Germinal center (tissue), 1 donor: ENCODE measurements around the gene RTL5.

ENCODE experiments used
- DNase-seq: peaks from one replicate; pipeline ENCODE4 v3.0.0; 2012; ENCODE audit warnings: mixed read lengths, low spot score

Gene RTL5

DNA sequence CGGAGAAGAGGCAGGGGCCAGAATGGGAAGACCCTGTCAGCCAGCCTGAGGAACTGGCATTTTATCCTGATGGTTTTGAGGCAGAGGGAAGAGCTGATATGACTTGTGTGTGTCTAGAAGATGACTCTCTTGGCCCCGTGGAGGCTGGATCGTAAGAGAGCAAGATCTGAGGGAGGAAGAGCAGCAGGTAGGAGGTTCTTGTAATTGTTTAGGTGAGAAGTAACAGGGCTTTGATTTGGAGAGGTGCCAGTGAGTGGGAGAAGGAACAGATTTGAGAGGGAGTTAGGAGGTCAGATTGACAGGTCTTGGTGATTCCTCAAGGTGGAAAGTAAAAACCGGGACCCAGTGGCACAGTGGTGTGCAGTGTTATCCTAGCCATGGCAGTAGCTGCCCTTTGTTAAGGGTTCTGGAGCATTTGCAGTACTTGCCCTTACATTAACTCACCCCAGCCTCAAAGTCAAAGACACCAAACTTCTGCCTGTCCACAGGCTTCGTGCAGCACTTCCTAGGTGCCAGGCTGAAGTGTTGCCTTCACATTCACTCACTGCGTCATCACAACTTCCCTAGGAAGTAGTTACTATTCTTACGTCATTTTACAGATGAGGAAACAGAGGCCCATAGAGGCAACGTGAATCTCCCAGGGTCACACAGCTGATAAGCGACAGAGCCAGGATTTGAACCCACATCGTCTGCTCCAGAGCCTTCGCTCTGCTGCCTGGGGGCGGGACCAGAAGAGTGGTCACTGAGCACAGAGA lies 23.7 kb downstream of the RTL5 start:
- DNase-seq: no peak

DNA sequence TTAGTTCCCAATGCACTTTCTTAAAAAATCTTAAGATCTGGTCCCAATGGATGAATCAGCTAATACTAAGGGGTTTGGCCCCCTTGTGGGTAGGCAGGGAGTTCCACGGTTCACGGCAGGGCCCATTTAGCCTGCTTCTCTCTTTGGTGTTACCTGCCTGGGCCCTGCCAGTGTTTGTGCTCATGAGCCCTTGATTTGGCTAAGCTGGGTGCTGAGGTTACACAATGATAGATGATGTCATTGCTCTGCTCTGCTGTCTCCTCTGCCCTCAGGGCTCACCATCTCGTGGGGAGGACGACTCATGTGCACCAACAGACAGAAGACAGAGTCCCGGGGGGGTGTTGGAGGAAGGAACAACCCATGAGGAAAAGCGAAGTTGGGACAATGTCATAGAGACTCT lies 24.4 kb downstream of the RTL5 start:
- no peak for DNase-seq

DNA sequence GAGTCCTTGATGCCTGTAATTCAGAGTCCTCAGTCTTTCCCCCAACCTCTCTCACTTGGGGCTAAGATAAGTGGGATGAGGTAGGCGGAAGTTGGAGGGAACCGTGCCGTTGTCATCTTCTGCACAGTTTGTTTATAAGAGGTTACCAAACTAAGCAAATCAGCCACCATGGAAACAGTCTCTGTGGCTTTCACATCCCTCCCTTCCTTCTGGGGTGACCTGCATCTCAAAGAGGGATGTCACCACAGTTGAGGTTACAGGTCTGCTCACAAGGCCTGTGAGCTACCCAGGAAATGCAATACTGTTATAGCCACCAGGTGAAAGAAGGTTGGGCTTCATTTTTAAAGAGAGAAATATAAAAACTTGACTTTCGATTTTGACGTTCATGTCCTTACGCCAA lies 26.3 kb downstream of the RTL5 start:
- no peak for DNase-seq

DNA sequence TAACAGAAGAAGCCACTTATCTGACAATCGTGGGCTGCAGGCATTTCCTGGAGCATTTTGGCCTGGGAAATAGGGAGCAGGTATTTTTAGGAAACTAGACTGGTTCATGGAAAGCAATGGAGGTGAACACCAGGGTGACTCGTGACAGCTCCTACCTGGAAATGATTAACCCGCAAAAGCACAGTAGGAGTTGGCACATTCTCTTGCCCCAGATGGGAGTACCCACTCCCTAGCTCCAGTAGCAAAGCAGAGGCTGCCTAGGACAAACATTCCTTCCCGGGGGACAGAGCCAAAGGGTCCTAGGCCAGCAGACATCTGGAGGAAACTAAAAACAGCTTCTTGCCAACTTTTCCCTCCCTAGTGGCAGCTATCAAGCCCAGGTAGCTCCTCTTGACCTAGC lies 29.0 kb downstream of the RTL5 start:
- DNase-seq: no peak

DNA sequence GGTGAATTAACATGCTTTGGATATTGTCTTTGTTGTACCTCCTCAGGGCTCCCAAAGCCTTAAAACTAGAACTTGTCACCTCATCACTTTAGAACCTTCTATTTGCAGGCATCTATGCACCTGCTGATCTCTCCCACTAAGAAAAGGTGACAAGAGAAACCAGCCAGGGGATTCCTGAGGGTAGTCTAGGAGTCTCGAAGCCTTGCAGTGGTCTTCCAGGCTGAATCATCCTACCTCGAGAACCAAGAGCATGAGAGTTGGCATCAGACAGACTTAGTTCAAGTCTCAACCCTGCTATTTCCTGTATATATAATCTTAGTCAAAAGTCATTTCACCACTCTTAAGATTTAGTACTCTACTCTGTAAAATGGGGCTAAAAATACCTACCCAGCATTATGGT lies 29.6 kb downstream of the RTL5 start:
- no peak for DNase-seq

DNA sequence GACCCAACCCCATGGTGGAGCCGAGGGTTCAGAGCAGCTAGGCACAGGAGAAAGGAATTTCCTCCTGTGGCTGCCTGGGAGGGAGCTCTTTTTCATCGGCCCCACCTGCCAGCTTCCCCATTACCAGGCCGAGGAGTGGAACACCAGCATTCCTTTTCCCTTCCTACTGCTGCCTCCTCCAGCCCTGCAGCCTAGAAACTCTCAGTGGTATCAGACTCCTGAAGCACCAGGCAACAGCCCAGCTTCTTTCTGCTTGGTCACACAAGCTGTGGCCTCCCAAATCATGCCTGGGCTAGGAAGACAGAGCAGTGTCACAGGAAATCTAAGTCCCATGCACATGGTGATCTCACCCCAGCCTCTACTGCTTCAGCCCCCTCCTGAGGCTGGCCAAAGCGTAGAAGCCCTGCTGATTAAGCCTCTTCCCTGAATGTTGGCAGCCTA lies 30.1 kb downstream of the RTL5 start:
- no peak for DNase-seq

DNA sequence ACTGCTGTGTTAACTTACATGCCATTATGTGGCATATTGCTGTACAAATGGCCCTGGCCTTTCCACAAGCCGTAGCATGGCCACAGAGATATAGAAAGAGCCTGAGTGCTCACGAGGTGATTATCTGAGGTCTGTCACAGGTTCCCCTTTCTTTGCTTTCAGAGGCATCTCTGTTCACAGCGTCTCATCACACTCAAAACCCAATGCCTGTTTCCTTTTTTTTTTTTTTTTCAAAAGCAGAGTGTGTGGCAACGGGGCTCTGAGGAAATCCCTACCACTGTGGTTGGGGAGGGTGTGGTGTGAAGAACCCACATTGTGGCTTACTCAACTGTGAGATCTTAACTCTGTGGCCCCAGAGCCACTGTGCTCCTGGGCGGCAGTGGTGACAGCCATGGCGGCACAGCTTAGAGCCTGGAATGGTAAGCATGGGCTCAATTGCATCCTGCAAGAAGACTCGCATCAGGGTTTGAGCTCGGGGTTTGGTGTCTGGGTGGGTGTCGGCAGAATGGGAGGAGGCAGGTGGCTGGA lies 30.8 kb downstream of the RTL5 start:
- peak; percentile 3 for DNase-seq

DNA sequence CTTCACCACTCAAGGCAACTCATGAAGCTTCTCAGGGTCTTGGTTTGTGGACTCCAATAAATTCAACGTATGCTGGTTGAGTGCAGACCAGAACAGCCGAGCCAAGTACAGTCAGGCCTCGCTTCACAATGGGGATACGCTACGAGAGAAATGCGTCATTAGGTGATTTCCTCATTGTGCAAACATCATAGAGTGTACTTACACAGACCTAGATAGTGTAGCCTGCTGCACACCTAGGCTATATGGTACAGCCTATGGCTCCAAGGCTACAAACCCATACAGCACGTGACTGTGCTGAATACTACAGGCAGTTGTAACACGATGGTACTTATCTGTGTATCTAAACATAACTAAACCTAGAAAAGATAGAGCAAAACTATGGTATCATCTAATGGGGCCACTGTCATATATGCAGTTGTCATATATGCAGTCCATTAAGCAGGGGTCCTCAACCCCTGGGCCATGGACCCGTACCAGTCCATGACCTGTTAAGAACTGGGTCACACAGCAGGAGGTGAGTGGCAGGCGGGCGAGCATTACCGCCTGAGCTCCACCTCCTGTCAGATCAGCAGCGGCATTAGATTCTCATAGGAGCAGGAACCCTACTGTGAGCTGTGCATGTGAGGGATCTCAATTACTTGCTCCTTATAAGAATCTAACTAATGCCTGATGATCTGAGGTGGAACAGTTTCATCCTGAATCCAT lies 31.5 kb downstream of the RTL5 start:
- DNase-seq: no peak

DNA sequence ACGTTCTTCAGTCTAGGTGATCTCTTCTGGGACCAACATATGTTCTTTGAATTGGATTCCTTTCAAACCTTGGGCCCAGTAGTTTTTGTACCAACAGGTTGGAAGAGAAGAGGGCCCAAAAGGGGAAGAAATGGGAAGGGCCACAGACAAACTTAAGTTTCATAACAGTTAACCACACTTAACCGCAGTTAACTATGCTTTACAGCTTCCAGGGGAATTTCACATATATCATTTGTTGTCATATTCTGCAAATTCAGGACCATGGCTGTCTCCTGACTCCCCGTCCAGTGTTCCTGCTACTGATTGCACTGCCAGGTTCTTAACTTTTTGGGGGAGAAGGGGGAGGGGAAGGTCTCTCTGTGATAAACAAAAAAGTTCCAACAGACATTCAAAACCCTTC lies 34.6 kb downstream of the RTL5 start:
- DNase-seq: no peak

DNA sequence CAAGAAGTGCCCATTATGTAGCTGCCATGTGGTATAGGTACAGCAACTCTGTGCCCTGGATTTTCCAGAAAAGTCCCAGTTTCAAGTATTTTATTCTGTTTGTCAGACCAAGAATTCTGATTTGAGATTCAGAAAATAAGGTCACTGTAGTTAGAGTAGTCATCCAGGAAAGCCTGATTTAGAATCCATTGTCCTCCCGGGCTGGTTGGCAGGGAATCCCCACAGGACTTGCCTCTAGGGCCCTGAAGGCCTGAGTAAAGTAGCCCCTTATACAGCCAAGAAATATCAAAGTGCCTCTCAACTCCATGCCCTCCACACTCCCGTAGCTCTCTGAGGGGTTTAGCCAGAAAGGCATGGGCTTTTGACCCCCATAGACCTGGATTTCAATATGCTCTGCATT lies 36.3 kb downstream of the RTL5 start:
- no peak for DNase-seq

DNA sequence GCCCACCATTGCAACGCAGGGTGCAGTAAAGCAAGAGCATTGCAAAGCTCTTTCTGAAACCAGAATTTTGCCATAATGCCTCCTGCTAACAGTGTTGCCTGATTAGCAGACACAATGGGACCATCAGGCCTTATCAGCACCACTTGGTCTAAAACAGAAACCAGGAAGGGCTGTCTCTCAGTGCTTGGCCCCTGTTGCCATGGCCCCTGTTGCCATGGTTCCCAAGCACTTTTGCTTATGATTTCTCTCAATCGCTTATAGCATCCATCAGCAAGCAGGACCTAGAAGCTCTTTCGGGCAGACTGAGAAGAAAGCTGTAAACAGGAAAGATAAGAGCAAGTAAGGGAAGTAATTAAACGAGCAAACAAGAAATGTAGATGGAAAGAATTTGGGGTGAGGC lies 36.8 kb downstream of the RTL5 start:
- peak; percentile 4 for DNase-seq

DNA sequence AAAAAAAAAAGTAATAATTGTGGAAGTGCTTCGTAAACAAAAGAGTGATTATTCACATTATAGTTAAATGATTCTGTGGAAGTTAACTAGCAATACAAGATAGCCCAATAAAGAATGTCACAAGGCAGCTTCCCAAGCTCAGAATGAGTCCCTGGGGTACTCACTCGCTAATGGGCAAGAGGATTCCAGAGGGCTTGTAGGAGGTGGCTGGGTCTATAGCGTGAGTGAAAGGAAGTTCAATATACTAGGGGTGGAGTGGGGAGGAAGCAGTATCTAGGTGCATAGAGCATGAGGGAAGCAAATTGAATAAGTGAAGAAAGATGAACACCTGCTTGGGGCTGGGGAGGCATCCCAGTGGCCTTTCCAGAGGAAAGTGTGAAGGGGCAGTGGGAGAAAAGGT lies 42.5 kb downstream of the RTL5 start:
- no peak for DNase-seq

DNA sequence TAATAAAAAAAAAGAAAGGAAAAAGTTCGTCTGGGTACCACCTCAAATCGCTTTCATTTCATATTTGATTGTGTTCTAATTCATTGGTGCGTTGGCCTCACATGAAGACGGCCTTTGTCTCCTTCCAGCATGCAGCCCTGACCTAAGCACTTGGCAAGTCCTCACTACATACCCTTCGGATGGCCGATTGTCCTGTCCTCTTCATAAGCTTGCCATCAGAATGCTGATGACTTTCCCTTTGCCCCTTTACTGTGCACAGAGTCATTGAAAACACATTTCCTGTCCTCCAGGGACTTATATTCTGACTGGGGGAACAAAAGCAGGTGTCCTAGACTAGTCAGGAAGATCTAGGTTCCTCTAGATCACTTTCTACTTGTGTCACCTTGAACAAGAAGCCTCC lies 43.0 kb downstream of the RTL5 start:
- DNase-seq: no peak

DNA sequence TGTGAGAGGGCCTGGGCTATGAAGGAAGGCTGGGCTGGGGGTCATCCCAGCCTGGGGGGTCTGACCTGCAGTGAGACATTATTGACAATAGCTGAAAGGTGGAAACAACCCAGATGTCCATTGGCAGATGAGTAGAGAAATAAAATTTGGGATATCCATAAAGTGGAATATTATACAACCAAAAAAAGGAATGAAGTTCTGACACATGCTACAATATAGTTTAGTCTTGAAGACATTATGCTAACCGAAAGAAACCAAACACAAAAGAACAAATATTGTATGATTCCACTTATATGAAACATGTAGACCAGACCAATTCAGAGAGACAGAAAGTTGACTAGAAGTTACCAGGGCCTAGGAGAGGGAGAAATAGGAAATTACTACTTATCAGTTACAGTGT lies 44.7 kb downstream of the RTL5 start:
- no peak for DNase-seq

DNA sequence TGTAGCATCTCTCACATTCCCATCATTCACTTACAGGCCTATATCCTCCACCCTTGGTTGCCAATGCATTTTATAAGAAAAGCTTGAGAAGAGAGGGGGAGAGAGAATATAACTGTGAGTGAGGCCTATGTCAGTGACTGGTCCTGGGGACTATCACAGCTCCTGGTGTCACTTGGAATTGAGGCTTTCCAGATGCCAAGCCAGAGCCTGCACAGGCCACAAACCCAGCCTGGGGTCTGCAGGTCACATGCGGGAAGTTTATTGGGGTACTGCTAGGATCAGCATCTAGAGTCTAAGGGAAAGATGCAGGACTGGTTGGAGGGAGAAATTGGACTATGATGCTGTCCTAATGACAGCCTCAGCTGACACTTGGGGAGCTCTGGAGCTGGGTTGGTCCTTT lies 47.6 kb downstream of the RTL5 start:
- DNase-seq: no peak

DNA sequence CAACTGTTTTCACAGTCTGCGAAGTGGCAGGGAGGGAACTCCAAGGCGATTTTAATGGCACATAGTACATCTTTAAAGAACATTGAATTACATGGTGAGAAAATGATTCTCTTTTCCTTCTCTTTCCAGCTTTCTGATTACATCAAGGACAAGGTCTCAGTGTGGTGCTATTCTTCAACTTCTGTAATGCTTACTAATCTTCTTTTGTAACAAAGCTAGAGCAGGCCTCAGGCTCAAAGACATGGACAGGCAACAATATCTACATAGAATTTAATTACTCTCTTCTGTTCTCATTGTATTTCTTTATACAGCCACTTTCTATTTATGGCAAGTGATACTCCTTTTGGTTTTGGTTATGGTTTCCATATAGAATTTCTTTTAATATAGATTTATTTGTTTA lies 48.4 kb downstream of the RTL5 start:
- no peak for DNase-seq

DNA sequence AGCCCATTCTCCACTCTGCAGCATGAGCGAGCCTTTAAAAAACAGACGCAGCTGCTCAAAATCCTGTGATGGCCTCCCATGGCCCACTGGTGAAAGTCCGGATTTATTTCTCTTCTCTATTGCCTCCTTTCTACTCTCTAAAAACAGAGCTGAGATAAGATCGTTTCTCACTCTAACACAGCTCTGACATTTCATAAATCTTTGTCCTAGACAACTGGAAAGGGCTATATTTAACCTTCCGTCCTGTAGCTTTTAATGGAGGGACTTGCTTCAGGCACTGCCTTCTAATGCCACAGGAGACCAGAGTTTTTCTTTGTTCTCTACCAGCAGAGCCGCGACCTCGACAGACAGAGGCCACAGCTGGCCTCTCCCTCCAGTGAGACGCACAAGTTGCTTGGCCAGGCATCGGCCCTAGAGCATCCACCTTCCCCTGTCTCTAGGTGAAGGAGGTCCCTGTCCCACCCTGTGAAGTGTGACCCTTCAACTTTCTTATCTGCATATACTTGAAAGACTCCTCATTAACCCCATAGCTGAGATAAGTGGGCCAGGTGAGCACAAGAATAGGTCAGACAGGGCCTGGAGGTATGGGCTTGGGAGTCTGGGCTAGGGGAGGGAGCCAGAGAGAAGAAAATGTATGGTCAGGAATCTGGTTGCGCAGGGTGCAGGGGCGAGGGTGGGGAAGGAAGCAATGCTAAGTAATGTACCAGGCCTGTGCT lies 50.0 kb downstream of the RTL5 start:
- no peak for DNase-seq

DNA sequence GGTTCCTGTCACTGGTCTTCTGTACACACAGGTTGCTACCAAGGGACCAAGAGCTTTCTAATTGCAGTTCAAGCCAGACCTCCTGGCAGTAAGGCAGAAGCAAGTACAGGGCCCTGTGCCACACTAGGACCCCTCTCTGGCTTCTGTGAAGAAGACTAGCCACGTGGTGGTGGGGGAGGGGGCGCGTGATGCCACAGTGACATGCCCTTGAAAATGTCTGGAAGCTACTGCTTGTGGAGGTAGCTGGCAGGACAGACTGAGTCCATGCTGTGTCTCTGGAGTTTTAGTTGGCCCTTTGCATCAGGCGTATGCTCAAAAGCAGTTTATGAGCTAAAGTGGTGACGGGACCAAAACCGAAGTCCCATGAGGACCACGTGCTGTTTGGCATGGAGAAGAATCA lies 50.9 kb downstream of the RTL5 start:
- no peak for DNase-seq

DNA sequence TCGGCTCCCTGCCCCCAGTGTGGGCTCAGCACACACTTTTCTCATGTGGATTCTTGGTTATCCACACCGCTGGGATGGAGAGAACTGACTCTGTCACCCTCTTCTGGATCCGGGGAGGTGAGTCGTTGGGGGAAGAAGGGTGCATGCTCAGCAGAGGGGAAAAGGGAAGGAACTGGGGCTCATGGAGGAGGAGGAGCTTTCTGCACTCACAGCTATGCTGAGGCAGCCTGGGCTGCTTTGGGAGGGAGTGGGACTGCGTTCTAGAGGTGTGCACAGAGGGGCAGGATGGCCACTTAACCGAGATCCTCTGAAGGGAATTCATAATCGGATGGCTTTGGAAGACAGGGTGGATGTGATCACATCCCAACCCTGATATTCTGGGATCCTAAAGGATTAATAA lies 51.6 kb downstream of the RTL5 start:
- DNase-seq: no peak

DNA sequence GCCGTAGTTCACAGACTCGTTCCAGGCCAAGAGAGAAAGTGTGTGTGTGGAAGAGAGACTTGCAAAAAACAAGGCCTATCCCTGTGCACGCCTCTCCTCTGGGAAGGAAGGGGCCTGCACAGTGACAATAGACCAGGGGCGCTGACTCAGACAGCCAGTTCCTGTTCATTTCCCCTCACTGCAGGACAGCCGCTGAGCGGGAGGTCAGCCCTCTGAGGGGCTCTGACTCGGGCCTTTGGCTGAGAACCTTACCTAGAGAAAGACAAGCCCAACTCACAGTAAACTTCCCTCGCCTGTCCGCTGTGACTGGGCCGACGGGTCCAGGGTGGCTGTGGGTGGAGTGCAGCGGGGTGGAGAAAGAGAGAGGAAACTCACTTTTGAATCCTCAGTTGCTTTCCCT lies 52.1 kb downstream of the RTL5 start:
- DNase-seq: no peak

DNA sequence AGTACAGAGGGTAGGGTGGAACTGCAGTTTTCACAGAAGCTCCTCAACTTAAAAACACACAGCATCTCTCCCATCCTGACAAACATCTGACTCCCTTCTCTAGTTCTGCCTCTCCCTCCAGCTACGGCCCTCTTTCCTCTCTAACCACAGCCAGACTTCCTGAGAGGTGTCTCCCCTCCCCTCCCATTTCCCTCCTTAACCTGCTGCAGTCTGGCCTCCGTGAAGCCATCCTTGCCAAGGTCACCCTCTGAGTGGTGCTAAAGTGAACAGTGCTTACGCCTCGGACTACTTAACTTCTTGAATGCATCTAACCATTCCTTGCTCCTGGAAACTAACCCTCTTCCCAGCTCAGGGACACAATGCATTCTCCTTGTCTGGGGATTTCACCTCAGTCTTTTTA lies 53.3 kb downstream of the RTL5 start:
- DNase-seq: no peak
